GOT3 (cell line): ENCODE data around the gene LLPH.

ENCODE experiments used
- DNase-seq: peaks from one replicate; lab custom pipeline; 2025; ENCODE audit warnings: mixed read lengths; lab: John Stamatoyannopoulos, UW

Gene LLPH

DNA sequence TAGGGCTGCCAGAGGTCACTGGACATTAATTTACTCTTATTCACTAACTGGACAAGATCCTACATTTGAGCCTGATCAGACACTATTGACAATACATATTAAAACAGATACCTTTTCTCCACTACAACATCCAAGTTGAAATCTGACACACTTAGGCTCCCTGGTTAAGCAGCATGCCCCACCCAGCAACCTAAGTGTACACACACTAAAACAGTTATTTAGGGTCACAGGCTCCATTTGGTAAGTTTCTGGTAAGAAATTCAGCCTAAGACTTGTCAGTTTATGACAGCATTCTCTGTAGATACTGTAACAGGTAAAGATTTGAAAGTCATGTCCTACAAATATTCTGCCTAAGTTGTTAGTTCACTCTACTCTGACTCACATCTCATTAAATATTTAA lies 12.3 kb upstream of the LLPH start:
- no peak for DNase-seq

DNA sequence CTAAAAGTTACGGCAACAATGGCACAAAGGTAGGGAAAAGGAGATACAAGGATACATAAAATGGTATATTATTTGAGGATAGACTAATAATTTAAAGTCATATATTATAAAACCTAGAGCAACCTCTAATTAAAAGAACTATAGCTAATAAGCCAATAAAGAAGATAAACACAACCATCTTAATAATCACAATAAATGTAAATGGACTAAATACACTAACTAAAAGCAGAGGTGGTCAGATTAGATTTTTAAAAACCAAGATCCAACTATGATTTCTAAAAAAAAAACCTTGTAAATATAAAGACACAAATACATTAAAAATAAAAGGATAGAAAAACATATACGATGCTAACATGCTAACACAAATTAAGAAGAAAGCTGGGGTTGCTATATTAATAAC lies 10.7 kb upstream of the LLPH start:
- no peak for DNase-seq

DNA sequence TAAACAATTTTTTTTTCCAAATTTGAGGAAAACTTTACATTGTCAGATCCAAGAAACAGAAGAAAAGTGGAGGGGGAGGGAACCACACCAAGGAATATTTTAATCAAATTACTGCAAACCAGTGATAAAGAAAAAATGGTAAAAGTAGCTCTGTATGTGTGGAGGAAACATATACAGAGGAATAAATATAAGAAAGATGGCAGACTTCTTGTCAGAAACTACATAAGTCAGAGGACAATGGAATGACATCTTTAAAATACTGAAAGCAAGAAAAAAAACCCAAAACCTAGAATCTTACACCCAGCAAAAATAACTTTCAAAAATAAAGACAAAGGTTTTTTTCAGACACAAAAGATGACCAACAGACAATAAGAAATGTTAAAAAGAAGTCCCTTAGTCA lies 10.2 kb upstream of the LLPH start:
- no peak for DNase-seq

DNA sequence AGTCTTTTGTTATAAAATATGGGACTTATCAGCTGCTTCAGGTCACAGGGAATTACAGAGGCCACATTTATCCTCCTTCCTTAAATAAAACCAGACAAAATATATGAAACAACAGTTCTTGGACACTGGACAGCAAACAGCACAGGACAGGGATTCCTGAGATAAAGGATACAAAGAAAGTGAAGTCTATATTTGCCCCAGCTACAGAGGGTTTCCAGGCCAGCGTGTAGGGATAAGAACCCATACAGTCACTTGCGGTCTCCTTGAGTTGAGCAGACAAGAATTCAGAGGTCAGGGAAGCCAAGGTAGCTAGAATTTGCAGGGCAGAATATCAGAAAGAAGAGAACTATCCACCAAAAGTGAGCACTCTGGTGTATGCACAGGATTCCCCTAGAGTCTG lies 8.8 kb upstream of the LLPH start:
- no peak for DNase-seq

DNA sequence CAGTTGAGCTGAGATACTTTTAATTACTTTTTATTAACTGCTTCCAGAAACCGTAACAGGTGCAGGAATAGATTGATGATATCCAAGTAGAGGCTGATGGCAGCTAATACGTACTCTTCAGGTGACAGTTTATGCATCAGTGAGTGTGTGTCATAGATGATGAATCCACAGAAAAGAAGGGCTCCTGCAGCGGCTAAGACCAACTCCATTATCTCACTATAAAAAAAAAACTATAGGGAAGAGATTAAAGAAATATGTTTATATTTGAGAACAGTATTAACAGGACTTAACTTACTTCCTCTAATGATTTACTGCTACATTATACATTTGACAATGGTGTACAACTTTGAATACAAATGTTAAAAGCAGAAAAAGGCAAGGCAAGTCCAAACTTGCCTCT lies 7.4 kb upstream of the LLPH start:
- no peak for DNase-seq

DNA sequence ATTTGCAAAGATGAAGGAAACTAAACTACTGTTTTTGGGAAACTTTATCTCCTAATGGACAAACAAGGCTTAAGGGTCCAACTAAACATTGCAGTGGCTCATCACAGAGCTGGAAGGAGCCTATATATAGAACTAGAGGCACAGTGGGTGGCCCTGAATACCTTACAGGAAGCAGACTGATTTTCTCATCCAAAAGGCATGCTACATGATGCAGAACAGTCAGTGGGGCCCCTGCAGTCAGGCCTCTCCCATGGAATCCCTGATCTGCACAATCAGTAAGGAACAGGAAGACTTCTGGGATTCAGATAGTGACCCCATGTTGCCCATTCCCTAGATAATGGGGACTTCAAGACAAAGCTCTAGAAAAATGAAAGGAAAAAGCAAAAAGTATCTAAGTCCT lies 1.9 kb upstream of the LLPH start:
- no peak for DNase-seq

DNA sequence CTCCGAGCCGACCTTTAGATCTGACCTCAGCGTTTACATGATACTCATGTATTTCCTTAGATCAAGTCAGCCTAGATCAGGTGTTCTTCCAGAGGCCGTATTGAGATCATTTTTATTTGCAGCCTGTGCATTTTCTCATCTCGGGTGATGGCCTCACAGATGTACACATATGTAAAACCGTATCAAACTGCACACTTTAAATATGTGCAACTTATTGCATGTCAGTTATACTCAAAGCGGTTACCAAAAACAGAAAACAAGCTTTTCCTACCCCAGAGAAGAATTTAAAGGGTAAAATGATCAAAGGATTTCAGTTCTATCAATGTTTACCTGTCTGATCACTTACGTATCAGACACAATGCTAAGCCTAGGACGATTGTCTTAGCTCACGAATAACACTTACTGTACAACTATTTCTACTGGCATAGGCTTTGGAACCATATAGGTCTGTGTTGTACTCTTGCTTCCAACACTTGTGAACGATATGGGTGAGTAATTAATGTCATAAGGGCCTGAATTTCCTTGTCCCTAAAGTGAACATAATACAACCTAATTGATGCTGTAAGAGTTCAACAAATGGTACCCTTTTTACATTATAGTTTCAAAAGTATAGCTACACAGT lies 628 bp upstream of the LLPH start:
- no peak for DNase-seq

DNA sequence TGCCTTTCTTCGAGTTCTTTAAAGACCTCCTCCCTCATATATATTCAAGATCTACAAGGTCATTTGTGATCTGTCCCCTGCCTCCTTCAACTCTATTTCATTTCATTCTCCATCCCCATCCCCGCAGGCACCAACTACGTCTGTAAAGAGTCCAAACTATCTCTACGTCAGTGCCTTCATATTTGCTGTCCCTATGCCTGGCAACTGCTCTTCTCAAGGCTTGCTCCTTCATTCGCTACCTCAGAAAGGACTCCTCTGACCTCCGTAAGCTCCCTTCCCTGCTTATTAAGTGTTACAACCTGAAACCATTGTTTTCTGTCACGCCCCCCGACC lies 650 bp downstream of the LLPH start:
- DNase-seq: no peak

DNA sequence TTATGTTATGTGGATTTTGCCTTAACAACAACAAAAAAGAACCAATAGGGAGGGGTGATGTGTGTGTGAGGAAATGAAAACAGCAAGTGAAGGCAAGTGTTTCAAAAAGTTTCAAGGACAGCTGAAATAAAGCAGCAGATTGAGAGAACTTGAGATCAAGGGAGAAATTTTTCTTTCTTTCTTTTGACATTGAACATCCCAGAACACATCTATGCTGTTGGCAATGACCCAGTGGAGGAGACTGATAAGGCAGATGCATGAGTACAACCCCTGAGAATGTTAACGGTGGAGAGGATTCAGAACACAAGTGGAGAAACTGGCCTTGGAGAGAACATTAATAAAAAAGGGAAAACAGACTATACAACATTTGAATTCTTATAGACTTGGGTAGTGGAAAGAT lies 2.9 kb downstream of the LLPH start:
- no peak for DNase-seq

DNA sequence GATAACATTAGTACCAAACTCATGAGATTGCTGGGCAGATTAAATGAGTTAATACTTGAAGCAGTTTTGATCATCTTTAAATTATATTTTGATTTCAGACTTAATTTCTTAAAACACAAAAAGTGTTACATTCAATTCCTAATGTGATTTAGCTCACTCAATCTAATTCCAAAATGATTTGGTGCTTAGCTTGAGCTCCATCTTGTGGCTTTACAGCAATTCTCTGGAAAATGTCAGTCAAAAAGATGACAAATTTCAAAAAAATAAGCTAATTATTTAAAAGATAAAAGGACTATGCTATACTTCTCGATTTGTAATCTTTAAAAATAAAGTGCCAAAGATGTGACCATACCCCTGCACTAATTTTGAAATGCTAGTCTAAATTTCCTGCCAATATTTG lies 10.1 kb downstream of the LLPH start:
- no peak for DNase-seq

DNA sequence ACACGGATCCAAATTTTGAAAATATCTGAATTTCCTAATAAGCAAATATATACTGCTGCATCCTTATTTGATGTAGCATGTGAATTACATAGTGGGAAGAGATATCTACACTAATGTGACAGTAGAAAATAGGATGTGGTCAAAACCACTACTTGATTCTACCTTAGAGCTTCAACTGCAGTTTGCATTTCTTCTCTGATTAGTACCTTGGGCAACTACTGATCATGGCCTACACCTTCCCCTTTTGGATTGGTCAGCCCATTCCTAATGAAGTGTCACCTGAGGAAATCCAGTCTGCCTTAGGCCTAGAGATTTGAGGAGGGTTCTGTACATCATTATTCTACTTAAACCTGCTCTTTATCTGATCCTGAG lies 10.7 kb downstream of the LLPH start:
- no peak for DNase-seq

DNA sequence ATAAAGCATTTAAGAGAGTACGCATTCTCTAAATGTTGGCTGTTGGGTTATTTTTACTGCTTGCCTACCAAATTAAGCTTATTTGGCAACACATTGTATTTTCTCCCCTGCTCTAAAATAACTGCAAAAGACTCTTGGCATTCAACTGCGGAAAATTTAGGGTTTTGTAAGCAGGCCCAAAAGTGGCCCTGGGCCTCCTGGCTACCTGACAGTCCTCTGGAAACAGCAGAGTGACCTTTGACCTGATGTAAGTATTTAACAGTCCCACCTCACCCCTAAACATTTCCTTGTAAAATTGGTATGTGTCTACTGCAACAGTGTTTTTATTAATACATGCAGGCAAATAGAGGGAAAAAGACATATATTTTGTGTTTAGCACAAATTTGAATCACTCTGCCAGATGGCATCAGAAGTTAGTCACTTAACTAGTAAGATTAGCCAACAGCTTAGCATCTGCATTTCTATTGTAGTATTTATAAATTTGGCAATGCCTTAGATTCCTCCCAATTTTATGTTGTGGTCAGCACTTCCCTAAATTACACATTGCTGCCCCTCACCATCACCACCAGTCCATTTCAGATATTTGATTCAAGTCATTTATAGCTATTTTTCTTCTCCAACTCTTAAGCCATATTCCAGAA lies 11.2 kb downstream of the LLPH start:
- no peak for DNase-seq

DNA sequence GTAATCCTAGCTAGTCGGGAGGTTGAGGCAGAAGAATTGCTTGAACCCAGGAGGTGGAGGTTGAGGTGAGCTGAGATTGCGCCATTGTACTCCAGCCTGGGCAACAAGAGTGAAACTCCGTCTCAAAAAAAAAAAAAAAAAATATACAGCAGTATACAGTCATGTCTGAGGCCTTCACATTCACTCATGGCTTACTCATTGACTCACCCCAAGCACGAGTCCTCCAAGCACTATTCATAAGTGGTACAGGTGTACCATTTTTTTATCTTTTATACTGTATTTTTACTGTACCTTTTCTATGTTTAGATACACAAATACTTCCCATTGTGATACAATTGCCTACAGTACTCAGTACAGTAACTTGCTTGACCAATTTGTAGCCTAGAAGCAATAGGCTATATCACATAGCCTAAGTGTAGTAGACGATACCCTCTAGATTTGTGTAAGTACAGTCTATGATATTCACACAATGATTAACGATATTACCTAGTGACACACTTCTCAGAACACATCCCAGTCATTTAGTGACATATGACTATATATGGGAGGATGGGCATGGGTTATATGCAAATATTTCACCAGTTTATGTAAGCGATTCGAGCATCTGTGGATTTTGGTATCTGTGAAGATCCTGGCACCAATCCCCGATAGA lies 12.2 kb downstream of the LLPH start:
- no peak for DNase-seq

DNA sequence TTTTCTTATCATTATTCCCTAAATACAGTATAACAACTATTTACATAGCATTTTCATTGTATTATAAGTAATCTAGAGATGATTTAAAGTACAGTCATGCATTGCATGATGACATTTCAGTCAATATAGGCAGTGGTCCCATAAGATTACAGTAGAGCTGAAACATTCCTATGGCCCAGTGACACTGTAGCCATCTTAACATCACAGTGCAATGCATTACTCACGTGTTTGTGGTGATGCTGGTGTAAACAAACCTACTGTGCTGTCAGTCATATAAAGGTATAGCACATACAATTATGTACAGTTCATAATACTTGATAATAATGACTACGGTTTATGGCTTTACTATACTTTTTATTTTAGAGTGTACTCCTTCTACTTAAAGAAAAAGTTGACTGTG lies 13.3 kb downstream of the LLPH start:
- DNase-seq: no peak

DNA sequence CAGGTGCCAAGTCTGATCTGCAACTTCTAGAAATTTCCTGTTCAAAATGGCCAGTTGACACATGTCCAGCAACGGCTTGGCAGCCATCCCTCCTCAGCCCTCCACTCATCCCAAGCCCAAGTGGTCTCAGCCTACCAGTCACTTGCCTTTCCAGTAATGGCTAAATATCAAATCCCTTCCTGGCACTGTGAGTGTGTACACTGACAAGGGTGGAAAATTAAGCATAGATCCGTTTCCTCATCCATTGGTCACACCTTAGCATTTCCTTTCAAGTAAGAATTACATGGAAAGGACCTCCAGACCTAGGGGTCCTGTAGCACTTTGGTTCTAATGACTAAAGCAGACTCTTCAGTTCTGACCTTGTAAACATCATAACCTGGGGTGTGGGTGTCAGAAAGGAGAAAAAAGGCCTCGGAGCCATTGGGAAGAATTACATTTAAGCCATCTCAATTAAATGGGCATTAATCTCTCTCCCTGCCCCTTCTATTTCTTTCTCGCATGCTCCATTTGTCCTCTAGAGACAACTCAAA lies 15.4 kb downstream of the LLPH start:
- DNase-seq: no peak

DNA sequence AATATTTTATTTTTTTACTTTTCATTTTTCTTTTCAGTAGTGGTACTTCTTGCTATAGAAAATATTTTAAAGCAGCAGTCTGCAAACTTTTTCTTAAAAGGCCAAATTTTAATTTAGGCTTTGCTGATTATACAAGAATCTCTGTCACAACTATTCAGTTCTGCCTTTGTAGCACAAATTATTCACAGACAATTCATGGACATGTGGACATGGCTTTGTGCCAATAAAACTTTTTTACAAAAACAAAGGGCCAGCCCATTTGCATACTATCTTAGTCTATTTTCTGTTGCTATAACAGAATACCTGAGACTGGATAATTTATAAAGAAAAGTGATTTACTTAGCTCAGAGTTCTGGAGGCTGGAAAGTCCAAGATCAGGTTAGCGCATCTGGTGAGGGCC lies 17.1 kb downstream of the LLPH start:
- no peak for DNase-seq

DNA sequence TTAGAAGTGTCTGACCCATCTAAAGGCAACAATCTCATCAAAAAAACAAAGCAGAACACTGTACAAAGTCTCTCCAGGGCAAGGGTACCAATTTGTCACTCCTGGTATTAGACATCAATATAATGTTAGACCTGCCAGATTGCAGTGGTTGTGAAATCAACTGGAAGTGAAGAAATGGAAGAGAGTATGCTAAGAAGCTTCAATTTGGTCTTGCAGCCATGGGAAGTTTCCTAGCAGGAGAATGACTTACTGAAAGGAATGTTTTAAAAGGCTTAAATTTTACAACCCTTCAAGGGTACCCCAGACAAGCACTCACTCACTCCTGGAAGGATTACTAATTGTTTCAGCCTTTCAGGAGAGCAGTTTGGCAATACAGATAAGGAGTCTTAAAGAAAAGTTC lies 18.9 kb downstream of the LLPH start:
- DNase-seq: no peak

DNA sequence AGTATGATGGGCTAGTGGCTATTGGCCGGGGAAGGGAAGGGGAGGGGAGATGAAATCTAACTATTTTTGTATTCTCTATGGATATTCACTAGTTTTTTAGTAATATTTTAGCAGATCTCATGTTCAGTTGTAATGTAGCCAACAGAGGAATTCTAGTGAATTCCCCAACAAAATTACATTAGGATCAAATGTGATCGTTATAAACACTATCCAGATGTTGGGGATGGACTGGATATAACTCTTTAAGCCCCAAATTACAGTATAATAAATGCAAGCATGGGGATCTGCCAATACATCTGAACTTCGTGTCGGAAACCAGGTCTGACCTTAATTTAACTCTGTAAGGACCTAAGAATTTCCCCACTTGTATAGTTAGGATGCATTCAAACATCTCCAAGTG lies 21.5 kb downstream of the LLPH start:
- no peak for DNase-seq

DNA sequence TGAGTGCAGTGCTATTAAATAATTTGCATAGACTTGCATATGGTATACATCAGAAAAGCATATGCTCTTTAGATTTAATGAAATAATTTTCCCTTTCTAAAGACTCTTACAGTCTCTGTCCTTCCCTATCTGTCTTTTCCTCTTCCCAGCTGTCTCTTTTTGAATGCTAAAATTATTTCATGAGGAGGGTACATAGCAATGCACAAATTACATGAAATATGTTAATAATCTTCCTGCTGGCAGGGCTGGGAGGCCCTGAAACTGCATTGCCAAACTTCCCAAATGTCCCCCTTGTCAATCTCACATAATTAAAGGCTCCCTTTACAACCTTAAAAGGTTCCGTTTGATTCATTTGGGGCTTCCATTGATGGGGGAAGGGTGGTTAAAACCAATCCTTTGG lies 22.2 kb downstream of the LLPH start:
- no peak for DNase-seq

DNA sequence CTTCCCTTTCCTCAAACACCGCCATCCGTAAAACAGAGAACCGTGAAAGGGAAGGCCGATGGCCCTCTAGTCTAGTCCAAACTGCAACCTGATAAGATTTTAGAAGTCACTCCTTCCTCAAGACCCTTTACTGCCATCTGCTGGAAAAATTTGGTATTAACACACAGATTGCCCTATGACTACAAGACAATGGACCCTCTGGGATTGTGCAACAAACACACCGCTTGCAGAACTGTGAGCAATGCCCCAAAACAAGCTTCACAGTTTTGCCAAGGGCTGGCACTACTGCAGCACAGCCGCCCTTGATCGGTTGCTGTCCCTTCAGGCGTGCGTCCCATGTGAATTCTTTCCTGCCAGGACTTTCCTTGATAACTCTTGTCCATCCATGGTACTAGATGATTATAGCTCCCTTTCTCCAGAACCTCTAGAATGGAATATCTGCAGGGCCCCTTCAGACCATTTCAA lies 23.1 kb downstream of the LLPH start:
- no peak for DNase-seq

DNA sequence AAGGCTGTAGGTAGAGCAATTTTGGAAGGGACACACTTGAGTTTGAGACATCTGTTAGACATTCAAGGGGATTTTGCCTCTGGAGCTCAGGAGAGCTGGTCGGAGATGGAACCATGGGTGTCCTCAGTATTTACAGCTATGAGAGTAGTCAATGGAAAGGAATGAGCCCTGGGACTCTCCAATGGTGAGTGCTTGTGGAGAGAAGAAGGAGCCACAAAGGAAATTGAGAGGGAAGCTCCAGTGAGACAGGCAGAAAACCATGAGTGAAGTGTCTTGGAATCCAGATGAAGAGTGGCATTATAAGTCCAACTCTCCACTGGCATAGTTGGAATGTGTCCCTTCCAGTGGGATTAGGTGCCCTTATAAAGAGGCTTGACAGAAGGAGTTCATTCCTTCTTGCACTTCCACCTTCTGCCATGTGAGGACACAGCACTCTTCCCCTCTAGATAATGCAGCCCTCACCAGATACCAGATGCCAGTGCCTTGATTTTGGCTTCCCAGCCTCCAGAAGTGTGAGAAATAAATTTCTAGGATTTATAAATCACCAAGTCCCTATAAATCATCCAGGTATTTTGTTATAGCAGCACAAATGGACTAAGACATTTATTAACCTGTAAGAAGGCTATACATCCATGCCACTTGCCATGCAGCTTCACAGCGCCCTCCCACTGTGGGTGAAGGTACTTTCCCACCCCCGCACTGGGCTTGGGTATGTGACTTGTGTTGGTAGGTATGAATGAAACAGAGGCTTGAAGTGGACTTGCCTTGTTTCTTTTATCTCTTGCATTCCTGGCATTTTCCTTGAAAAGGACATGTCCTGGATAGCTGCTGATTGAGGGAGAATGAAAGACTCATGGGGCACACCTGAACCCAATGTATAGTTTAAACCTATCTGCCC lies 27.3 kb downstream of the LLPH start:
- no peak for DNase-seq

DNA sequence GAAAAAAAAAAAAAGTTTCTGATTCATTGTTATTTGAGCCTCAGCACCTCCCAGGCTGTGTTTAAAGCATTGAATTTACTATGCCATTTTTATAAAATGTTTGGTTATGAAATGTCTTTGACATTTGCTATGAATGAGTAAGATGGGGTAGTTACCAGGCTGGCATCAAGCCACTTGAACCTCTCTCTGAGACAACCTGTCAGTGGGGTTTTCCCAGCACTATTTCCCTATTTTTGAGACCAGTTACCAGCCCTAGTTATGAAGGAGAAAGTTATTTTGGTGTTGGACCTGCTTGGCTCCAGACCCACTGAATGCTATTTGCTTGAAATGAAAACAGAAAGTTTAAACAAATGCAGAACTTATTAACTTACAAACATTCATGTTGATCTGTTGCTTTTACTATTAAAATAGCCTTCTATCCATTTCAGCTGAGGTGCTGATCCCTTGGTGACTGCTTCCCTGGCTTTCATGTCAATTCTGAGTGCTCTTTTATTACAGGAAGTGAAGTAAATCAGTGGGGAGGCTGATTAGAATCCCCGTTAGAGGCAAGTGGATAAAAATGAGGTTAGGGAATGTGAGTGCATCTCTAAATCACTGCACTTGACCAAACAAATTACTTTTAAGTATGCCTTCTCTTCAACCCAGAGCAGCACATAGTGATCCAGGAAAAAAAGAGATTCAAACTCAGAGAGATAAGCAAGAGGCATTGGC lies 37.8 kb downstream of the LLPH start:
- DNase-seq: no peak
